Subcutaneous abdominal adipose tissue (tissue), 5 donors: ENCODE measurements around the gene HOXA11.

Experiments used
- H3K27ac ChIP-seq: one replicate; pipeline ENCODE4 v1.7.0; 2013; ENCODE audit warnings: low read depth, mild to moderate bottlenecking, inconsistent platforms, low read length, moderate library complexity
- H3K27me3 ChIP-seq, 5 donors: one replicate each; pipeline ENCODE4 v1.7.0; 2013; ENCODE audit warnings: low read length in 5 of 5, inconsistent platforms in 1 of 5; ENCODE audit not compliant: control insufficient read depth in 5 of 5, insufficient read depth in 4 of 5
- H3K36me3 ChIP-seq, 5 donors: one replicate each; pipeline ENCODE4 v1.7.0; 2013; ENCODE audit warnings: low read length in 5 of 5; ENCODE audit not compliant: control insufficient read depth in 5 of 5, insufficient read depth in 5 of 5
- H3K4me1 ChIP-seq, 5 donors: one replicate each; pipeline ENCODE4 v1.7.0; 2013; ENCODE audit warnings: low read length in 5 of 5, mild to moderate bottlenecking in 3 of 5, moderate library complexity in 1 of 5; ENCODE audit not compliant: control insufficient read depth in 5 of 5, insufficient read depth in 5 of 5
- H3K4me3 ChIP-seq, 5 donors: one replicate each; pipeline ENCODE4 v1.7.0; 2013; ENCODE audit warnings: low read length in 5 of 5, low read depth in 1 of 5
- H3K9ac ChIP-seq, 5 donors: one replicate each; pipeline ENCODE4 v1.7.0; 2013; ENCODE audit warnings: low read length in 5 of 5, mild to moderate bottlenecking in 4 of 5, moderate library complexity in 3 of 5
- H3K9me3 ChIP-seq, 5 donors: one replicate each; pipeline ENCODE4 v1.7.0; 2013; ENCODE audit warnings: low read length in 5 of 5; ENCODE audit not compliant: control insufficient read depth in 5 of 5
- donor health status: healthy.
- donor health status: healthy.
- donor health status: healthy.
- donor health status: healthy.
- donor health status: healthy.

Gene HOXA11

GRCh38 chr7:27180431-27181420 lies 4.3 kb downstream of the HOXA11 start:
- Histone ChIP-seq H3K4me3 (no peak overlapping the region), H3K27me3 (peaks cover 0 to 38% (median 28%) of the 10 kb centered on the region in 5 donors), H3K4me1 (peaks cover 2 to 86% (median 81%) of the 10 kb centered on the region in 5 donors), H3K9me3 (no peaks in the 10 kb centered on the region), H3K36me3 (no peaks in the 10 kb centered on the region), H3K9ac (peak overlapping the region in 1 of 5 donors; percentile 56), H3K27ac (peak overlapping the region; percentile 98)

GRCh38 chr7:27179503-27180430 lies 5.3 kb downstream of the HOXA11 start:
- Histone ChIP-seq H3K9ac (peak overlapping the region; percentile 23 to 73 (median 45)), H3K27ac (peak overlapping the region; percentile 98), H3K4me1 (peaks cover 2 to 86% (median 82%) of the 10 kb centered on the region in 5 donors), H3K9me3 (no peaks in the 10 kb centered on the region), H3K4me3 (peak overlapping the region; percentile 19 to 63 (median 60)), H3K36me3 (no peaks in the 10 kb centered on the region), H3K27me3 (peaks cover 0 to 38% (median 24%) of the 10 kb centered on the region in 5 donors)

GRCh38 chr7:27179030-27179429 lies 6.0 kb downstream of the HOXA11 start:
- no peaks in the 10 kb centered on the region for H3K9me3 ChIP-seq
- peak overlapping the region in 3 of 5 donors; percentile 23 to 73 (median 36) for H3K9ac ChIP-seq
- peaks cover 0 to 36% (median 25%) of the 10 kb centered on the region in 5 donors for H3K27me3 ChIP-seq

GRCh38 chr7:27178366-27178765 lies 6.7 kb downstream of the HOXA11 start:
- H3K4me3 ChIP-seq = peak overlapping the region in 1 of 5 donors; percentile 63
- peaks cover 0 to 35% (median 24%) of the 10 kb centered on the region in 5 donors for H3K27me3 ChIP-seq
- no peaks in the 10 kb centered on the region for H3K36me3 ChIP-seq
- peaks cover 2 to 85% (median 79%) of the 10 kb centered on the region in 5 donors for H3K4me1 ChIP-seq
- H3K9me3 ChIP-seq = no peaks in the 10 kb centered on the region
- peak overlapping the region; percentile 98 for H3K27ac ChIP-seq
- H3K9ac ChIP-seq = no peak overlapping the region

More at GRCh38 chr7:27179030-27179429, 6.0 kb downstream of the HOXA11 start:
- peaks cover 2 to 87% (median 83%) of the 10 kb centered on the region in 5 donors for H3K4me1 ChIP-seq
- H3K27ac ChIP-seq = peak overlapping the region; percentile 98
- no peaks in the 10 kb centered on the region for H3K36me3 ChIP-seq
- H3K4me3 ChIP-seq = peak overlapping the region; percentile 19 to 63 (median 55)

GRCh38 chr7:27177795-27178320 lies 7.2 kb downstream of the HOXA11 start:
- no peaks in the 10 kb centered on the region for H3K36me3 ChIP-seq
- peaks cover 2 to 85% (median 77%) of the 10 kb centered on the region in 5 donors for H3K4me1 ChIP-seq
- H3K27me3 ChIP-seq = peaks cover 0 to 30% (median 19%) of the 10 kb centered on the region in 5 donors
- H3K9ac ChIP-seq = peak overlapping the region in 2 of 5 donors; percentile 40 to 52
- H3K9me3 ChIP-seq = no peaks in the 10 kb centered on the region
- H3K4me3 ChIP-seq = peak overlapping the region in 3 of 5 donors; percentile 13 to 63 (median 40)
- peak overlapping the region; percentile 98 for H3K27ac ChIP-seq

- Histone ChIP-seq H3K9ac (peak overlapping the region in 3 of 5 donors; percentile 16 to 52 (median 40)), H3K27ac (peak overlapping the region; percentile 98), H3K36me3 (no peaks in the 10 kb centered on the region), H3K4me3 (peak overlapping the region in 4 of 5 donors; percentile 6 to 40 (median 14)), H3K4me1 (peaks cover 2 to 86% (median 78%) of the 10 kb centered on the region in 5 donors), H3K9me3 (no peaks in the 10 kb centered on the region), H3K27me3 (peaks cover 0 to 29% (median 13%) of the 10 kb centered on the region in 5 donors)
Observed at GRCh38 chr7:27176962-27177794, 7.9 kb downstream of the HOXA11 start.

GRCh38 chr7:27176524-27176845 lies 8.5 kb downstream of the HOXA11 start:
- H3K36me3 ChIP-seq = no peaks in the 10 kb centered on the region
- peaks cover 2 to 87% (median 82%) of the 10 kb centered on the region in 5 donors for H3K4me1 ChIP-seq
- no peaks in the 10 kb centered on the region for H3K9me3 ChIP-seq
- no peak overlapping the region for H3K9ac ChIP-seq
- peak overlapping the region; percentile 98 for H3K27ac ChIP-seq
- peak overlapping the region in 1 of 5 donors; percentile 13 for H3K4me3 ChIP-seq
- peaks cover 0 to 29% (median 9%) of the 10 kb centered on the region in 5 donors for H3K27me3 ChIP-seq

GRCh38 chr7:27175626-27176523 lies 9.2 kb downstream of the HOXA11 start:
- Histone ChIP-seq H3K36me3 (no peaks in the 10 kb centered on the region), H3K4me3 (peak overlapping the region in 3 of 5 donors; percentile 13 to 24 (median 13)), H3K9ac (peak overlapping the region in 1 of 5 donors; percentile 46), H3K4me1 (peaks cover 2 to 88% (median 83%) of the 10 kb centered on the region in 5 donors), H3K27me3 (peaks cover 0 to 31% (median 9%) of the 10 kb centered on the region in 5 donors), H3K9me3 (no peaks in the 10 kb centered on the region), H3K27ac (peak overlapping the region; percentile 98)
